HepG2 (cell line): ENCODE data around the gene MADD. TPM values are rescaled to one million over a fixed set of nuclear protein-coding genes. Genes with fewer than 3 reads are reported as not detected.

Experiments
- ARID2 ChIP-seq: sonication (generic); formaldehyde crosslinking; IDR thresholded peaks from 2 replicates; pipeline ENCODE4 v1.8.1; 2022; ENCODE audit warnings: mild to moderate bottlenecking, missing genetic modification reagents, borderline replicate concordance
- EEA1 ChIP-seq: sonication (generic); formaldehyde crosslinking; IDR thresholded peaks from 2 replicates; pipeline ENCODE4 v1.5.1; 2020; ENCODE audit warnings: mild to moderate bottlenecking, missing genetic modification reagents, borderline replicate concordance
- LCORL ChIP-seq, 2 experiments: fragments of 450-650 bp in 1 of 2; sonication (generic) in 1 of 2; formaldehyde crosslinking in 1 of 2; IDR thresholded peaks; 2 replicates each; pipeline versions ENCODE4 v1.5.0 to v1.6.1; 2017 to 2020; ENCODE audit warnings: antibody characterized with exemption in 1 of 2, missing genetic modification reagents in 1 of 2
- MBD4 ChIP-seq: IDR thresholded peaks from 2 replicates; pipeline ENCODE4 v1.6.1; 2012; ENCODE audit warnings: low read length, inconsistent platforms, borderline replicate concordance
- MTA3 ChIP-seq: sonication (generic); formaldehyde crosslinking; IDR thresholded peaks from 2 replicates; pipeline ENCODE4 v1.4.0; 2020; ENCODE audit warnings: missing genetic modification reagents
- SMAD3 ChIP-seq: sonication (generic); formaldehyde crosslinking; IDR thresholded peaks from 2 replicates; pipeline ENCODE4 v1.4.0; 2020; ENCODE audit warnings: missing genetic modification reagents
- TGIF2 ChIP-seq: IDR thresholded peaks from 2 replicates; pipeline ENCODE4 v1.6.1; 2016; ENCODE audit warnings: control low read depth, missing compliant biosample characterization
- ZBTB7A ChIP-seq: sonication (generic); formaldehyde crosslinking; IDR thresholded peaks from 2 replicates; pipeline ENCODE4 v1.8.0; 2022; ENCODE audit warnings: mild to moderate bottlenecking, missing genetic modification reagents
- ZFP37 ChIP-seq: sonication (generic); formaldehyde crosslinking; IDR thresholded peaks from 2 replicates; pipeline ENCODE4 v1.4.0; 2020; ENCODE audit warnings: missing genetic modification reagents, borderline replicate concordance
- ZNF317 ChIP-seq: sonication (generic); formaldehyde crosslinking; IDR thresholded peaks from 2 replicates; pipeline ENCODE4 v1.5.0; 2020; ENCODE audit warnings: mild to moderate bottlenecking, missing genetic modification reagents
- ZNF678 ChIP-seq: sonication (generic); formaldehyde crosslinking; IDR thresholded peaks from 2 replicates; pipeline ENCODE4 v1.4.0; 2020; ENCODE audit warnings: mild to moderate bottlenecking, missing genetic modification reagents
- polyA plus RNA-seq, 8 experiments: library from polyadenylated mRNA; depleted of rRNA in 3 of 8; stranded (reverse) in 7 of 8; unstranded in 1 of 8; fragments of >200 nt; fragmentation: Illumina TruSeq in 4 of 8; extraction: Trizol in 4 of 8; gene quantifications; 2 replicates each; pipeline versions ENCODE4 v1.2.1 to v1.2.3, GENCODE V29; 2011 to 2016; ENCODE audit warnings: low read depth in 4 of 8, missing spikeins in 1 of 8, mixed read lengths in 1 of 8; ENCODE audit not compliant: insufficient read depth in 1 of 8
- total RNA-seq, 5 experiments: library from RNA; depleted of rRNA; stranded (reverse); fragments of >200 nt; fragmentation: Illumina TruSeq; extraction: Trizol; gene quantifications; 2 replicates each; pipeline ENCODE4 v1.2.3, GENCODE V29; 2016; ENCODE audit warnings: low read depth in 1 of 5
- TF ChIP-seq, protein P1 (sequence below), 2 experiments: sonication (generic) in 1 of 2; formaldehyde crosslinking in 1 of 2; IDR thresholded peaks; 2 replicates each; pipeline versions ENCODE4 v1.4.0 to v1.6.1; 2016 to 2020; ENCODE audit warnings: borderline replicate concordance in 1 of 2, low read depth in 1 of 2, mild to moderate bottlenecking in 1 of 2, missing genetic modification reagents in 1 of 2
- TF ChIP-seq, protein P2 (sequence below): IDR thresholded peaks from 2 replicates; pipeline ENCODE4 v1.6.1; 2012; ENCODE audit warnings: low read depth, low read length, improper control_type of control experiment
- TF ChIP-seq, protein P3 (sequence below): IDR thresholded peaks from 2 replicates; pipeline ENCODE4 v1.6.1; 2016; ENCODE audit warnings: missing biosample characterization, missing genetic modification reagents, low read depth
- TF ChIP-seq, protein P4 (sequence below): sonication (generic); formaldehyde crosslinking; IDR thresholded peaks from 2 replicates; pipeline ENCODE4 v1.5.1; 2020; ENCODE audit warnings: mild to moderate bottlenecking, missing genetic modification reagents, borderline replicate concordance
- TF ChIP-seq, protein P5 (sequence below): sonication (generic); formaldehyde crosslinking; IDR thresholded peaks from 2 replicates; pipeline ENCODE4 v1.5.1; 2020; ENCODE audit warnings: mild to moderate bottlenecking, missing genetic modification reagents, moderate library complexity

Gene MADD
- total and polyA plus RNA-seq, 2 of the 13 experiments (the other 11 are each of a cell fraction or from before 2014, with no cell fraction given), result 18.0 to 29.2 TPM

DNA sequence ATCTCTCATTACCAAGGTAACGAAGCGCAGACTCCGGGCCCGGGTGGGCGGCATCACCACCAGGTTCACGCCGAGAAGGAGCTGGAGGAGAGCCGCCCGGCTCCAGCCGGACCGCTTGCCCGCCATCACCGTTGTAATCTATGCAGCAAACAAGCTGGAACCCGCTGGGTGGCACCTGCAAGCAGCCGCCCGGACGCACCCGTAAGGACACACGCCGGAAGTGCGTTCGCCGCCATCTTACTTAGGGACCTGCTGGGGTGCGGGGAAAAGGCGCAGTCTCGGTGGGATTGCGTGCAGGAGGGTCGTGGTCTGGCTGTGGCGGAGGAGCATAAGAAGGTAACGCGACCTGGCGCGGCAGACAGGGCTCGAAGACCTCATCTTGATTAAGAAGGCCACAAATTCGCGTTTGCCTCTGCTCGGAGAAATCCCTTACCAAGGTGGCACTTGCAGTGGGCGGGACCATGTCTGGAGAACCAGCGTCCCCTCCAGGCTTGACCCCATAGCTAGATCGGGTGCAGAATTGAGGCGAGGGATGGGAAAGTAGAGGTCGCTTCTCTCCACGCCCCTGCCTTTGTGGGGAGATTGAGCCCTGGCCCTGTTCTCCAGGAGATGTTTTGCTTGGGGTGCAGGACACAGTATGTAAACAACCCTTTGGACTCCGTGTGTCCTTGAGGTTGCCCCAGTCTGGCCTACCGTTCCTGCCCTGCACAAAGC is 21.1 kb upstream of the MADD start, which contains the start of gene ACP2 (continued):
- TF ChIP-seq, protein P1, sequence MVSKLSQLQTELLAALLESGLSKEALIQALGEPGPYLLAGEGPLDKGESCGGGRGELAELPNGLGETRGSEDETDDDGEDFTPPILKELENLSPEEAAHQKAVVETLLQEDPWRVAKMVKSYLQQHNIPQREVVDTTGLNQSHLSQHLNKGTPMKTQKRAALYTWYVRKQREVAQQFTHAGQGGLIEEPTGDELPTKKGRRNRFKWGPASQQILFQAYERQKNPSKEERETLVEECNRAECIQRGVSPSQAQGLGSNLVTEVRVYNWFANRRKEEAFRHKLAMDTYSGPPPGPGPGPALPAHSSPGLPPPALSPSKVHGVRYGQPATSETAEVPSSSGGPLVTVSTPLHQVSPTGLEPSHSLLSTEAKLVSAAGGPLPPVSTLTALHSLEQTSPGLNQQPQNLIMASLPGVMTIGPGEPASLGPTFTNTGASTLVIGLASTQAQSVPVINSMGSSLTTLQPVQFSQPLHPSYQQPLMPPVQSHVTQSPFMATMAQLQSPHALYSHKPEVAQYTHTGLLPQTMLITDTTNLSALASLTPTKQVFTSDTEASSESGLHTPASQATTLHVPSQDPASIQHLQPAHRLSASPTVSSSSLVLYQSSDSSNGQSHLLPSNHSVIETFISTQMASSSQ (IDR thresholded peaks at IDR 0.05; ENCODE audit: low read depth), result no peak
- TF ChIP-seq, protein P1 (CRISPR knock-in tag; IDR thresholded peaks at IDR 0.05; ENCODE audit: borderline replicate concordance), result peak; percentile 67; the same call in 1 of the 2 replicates
- TF ChIP-seq, protein P2, sequence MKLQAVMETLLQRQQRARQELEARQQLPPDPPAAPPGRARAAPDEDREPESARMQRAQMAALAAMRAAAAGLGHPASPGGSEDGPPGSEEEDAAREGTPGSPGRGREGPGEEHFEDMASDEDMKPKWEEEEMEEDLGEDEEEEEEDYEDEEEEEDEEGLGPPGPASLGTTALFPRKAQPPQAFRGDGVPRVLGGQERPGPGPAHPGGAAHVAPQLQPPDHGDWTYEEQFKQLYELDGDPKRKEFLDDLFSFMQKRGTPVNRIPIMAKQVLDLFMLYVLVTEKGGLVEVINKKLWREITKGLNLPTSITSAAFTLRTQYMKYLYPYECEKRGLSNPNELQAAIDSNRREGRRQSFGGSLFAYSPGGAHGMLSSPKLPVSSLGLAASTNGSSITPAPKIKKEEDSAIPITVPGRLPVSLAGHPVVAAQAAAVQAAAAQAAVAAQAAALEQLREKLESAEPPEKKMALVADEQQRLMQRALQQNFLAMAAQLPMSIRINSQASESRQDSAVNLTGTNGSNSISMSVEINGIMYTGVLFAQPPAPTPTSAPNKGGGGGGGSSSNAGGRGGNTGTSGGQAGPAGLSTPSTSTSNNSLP, result peak; percentile 62
- TF ChIP-seq, protein P3, sequence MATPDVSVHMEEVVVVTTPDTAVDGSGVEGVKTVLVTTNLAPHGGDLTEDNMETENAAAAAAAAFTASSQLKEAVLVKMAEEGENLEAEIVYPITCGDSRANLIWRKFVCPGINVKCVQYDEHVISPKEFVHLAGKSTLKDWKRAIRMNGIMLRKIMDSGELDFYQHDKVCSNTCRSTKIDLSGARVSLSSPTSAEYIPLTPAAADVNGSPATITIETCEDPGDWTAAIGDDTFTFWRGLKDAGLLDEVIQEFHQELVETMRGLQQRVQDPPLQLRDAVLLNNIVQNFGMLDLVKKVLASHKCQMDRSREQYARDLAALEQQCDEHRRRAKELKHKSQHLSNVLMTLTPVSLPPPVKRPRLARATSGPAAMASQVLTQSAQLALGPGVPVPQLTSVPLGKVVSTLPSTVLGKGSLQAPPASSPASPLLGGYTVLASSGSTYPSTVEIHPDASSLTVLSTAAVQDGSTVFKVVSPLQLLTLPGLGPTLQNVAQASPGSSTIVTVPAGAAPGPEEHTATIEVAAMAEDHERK (CRISPR knock-in tag), result peak; percentile 74
- TF ChIP-seq SMAD3, result peak; percentile 98
- peak; percentile 70; the same call in 1 of the 2 replicates for TF ChIP-seq ZBTB7A (CRISPR knock-in tag)
- peak; percentile 78; the same call in 1 of the 2 replicates for TF ChIP-seq ZFP37 (CRISPR knock-in tag)
- TF ChIP-seq LCORL (IDR thresholded peaks at IDR 0.05), result no peak
- 0 out of 2 replicates have a peak, but pooled peaks have one; percentile 38 for TF ChIP-seq LCORL (CRISPR knock-in tag; IDR thresholded peaks at IDR 0.05)
- TF ChIP-seq, protein P4, sequence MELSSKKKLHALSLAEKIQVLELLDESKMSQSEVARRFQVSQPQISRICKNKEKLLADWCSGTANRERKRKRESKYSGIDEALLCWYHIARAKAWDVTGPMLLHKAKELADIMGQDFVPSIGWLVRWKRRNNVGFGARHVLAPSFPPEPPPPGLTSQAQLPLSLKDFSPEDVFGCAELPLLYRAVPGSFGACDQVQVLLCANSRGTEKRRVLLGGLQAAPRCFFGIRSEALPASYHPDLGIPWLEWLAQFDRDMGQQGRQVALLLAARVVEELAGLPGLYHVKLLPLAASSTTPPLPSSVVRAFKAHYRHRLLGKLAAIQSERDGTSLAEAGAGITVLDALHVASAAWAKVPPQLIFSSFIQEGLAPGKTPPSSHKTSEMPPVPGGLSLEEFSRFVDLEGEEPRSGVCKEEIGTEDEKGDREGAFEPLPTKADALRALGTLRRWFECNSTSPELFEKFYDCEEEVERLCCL, result no peak
- TF ChIP-seq ZNF317 (CRISPR knock-in tag), result peak; percentile 82
- peak; percentile 92 for TF ChIP-seq ZNF678 (CRISPR knock-in tag)
- peak; percentile 89 for TF ChIP-seq TGIF2 (CRISPR knock-in tag)
- TF ChIP-seq MTA3 (CRISPR knock-in tag), result no peak
- TF ChIP-seq, protein P5, sequence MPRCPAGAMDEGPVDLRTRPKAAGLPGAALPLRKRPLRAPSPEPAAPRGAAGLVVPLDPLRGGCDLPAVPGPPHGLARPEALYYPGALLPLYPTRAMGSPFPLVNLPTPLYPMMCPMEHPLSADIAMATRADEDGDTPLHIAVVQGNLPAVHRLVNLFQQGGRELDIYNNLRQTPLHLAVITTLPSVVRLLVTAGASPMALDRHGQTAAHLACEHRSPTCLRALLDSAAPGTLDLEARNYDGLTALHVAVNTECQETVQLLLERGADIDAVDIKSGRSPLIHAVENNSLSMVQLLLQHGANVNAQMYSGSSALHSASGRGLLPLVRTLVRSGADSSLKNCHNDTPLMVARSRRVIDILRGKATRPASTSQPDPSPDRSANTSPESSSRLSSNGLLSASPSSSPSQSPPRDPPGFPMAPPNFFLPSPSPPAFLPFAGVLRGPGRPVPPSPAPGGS (CRISPR knock-in tag), result peak; percentile 83
- peak; percentile 27; the same call in 1 of the 2 replicates for TF ChIP-seq EEA1 (CRISPR knock-in tag)
- peak; percentile 90 for TF ChIP-seq ARID2 (CRISPR knock-in tag)
- TF ChIP-seq MBD4, result no peak
